HepG2 (cell line): ENCODE results near the gene S100A11. TPM values are rescaled to one million over a fixed set of nuclear protein-coding genes. Genes with fewer than 3 reads are reported as not detected.

Experiments
- HES4 ChIP-seq: sonication (generic); formaldehyde crosslinking; IDR thresholded peaks from 2 replicates; pipeline ENCODE4 v1.9.0; 2021; ENCODE audit warnings: mild to moderate bottlenecking, missing genetic modification reagents, borderline replicate concordance
- ISL2 ChIP-seq: sonication (generic); formaldehyde crosslinking; IDR thresholded peaks from 2 replicates; pipeline ENCODE4 v1.5.0; 2020; ENCODE audit warnings: missing genetic modification reagents
- KAT2B ChIP-seq: fragments of 150-350 bp; IDR thresholded peaks from 2 replicates; pipeline ENCODE4 v1.6.1; 2014; ENCODE audit warnings: low read depth, low read length, borderline replicate concordance
- MAFG ChIP-seq: sonication (generic); formaldehyde crosslinking; IDR thresholded peaks from 2 replicates; pipeline ENCODE4 v1.5.1; 2020; ENCODE audit warnings: mild to moderate bottlenecking, missing genetic modification reagents
- NFE2L2 ChIP-seq: fragments of 150-350 bp; IDR thresholded peaks from 2 replicates; pipeline ENCODE4 v1.6.1; 2014; ENCODE audit warnings: low read length
- ONECUT2 ChIP-seq: sonication (generic); formaldehyde crosslinking; IDR thresholded peaks from 2 replicates; pipeline ENCODE4 v1.4.0; 2020; ENCODE audit warnings: missing genetic modification reagents
- RELA ChIP-seq: sonication (generic); formaldehyde crosslinking; IDR thresholded peaks from 2 replicates; pipeline ENCODE4 v1.4.0; 2020; ENCODE audit warnings: missing genetic modification reagents
- SKI ChIP-seq: fragments of 450-650 bp; IDR thresholded peaks from one replicate; pipeline ENCODE4 v1.6.1; 2018; ENCODE audit warnings: mild to moderate bottlenecking; ENCODE audit not compliant: partially characterized antibody
- SMAD1 ChIP-seq: sonication (generic); formaldehyde crosslinking; IDR thresholded peaks from 2 replicates; pipeline ENCODE4 v1.4.0; 2020; ENCODE audit warnings: missing genetic modification reagents, low read depth, mild to moderate bottlenecking, borderline replicate concordance
- SMARCE1 ChIP-seq: fragments of 450-650 bp; IDR thresholded peaks from 2 replicates; pipeline ENCODE4 v1.6.1; 2017; ENCODE audit warnings: borderline replicate concordance
- SMC3 ChIP-seq: IDR thresholded peaks from 2 replicates; pipeline ENCODE4 v1.6.1; 2011; ENCODE audit warnings: low read length, improper control_type of control experiment
- SNRNP70 ChIP-seq: fragments of 200-400 bp; formaldehyde crosslinking; IDR thresholded peaks from 2 replicates; pipeline ENCODE4 v1.6.1; 2017; ENCODE audit warnings: mild to moderate bottlenecking, low read depth, low read length, moderate library complexity
- U2AF1 ChIP-seq: fragments of 200-400 bp; formaldehyde crosslinking; optimal IDR thresholded peaks from 2 replicates; pipeline ENCODE3; 2017; ENCODE audit warnings: mild to moderate bottlenecking, low read depth, low read length
- ZNF121 ChIP-seq: sonication (generic); formaldehyde crosslinking; IDR thresholded peaks from 2 replicates; pipeline ENCODE4 v1.5.0; 2020; ENCODE audit warnings: mild to moderate bottlenecking, missing genetic modification reagents
- ZNF136 ChIP-seq: sonication (generic); formaldehyde crosslinking; IDR thresholded peaks from 2 replicates; pipeline ENCODE4 v1.8.1; 2022; ENCODE audit warnings: low read depth, mild to moderate bottlenecking, moderate library complexity, missing genetic modification reagents
- ZNF225 ChIP-seq: sonication (generic); formaldehyde crosslinking; IDR thresholded peaks from 2 replicates; pipeline ENCODE4 v1.4.0; 2020; ENCODE audit warnings: mild to moderate bottlenecking, missing genetic modification reagents
- ZNF251 ChIP-seq: sonication (generic); formaldehyde crosslinking; IDR thresholded peaks from 2 replicates; pipeline ENCODE4 v1.9.0; 2021; ENCODE audit warnings: mild to moderate bottlenecking, missing genetic modification reagents
- ZNF253 ChIP-seq: sonication (generic); formaldehyde crosslinking; IDR thresholded peaks from 2 replicates; pipeline ENCODE4 v1.8.0; 2022; ENCODE audit warnings: mild to moderate bottlenecking, missing genetic modification reagents, borderline replicate concordance
- ZNF543 ChIP-seq: sonication (generic); formaldehyde crosslinking; IDR thresholded peaks from 2 replicates; pipeline ENCODE4 v1.4.0; 2020; ENCODE audit warnings: mild to moderate bottlenecking, missing genetic modification reagents
- ZNF619 ChIP-seq: sonication (generic); formaldehyde crosslinking; IDR thresholded peaks from 2 replicates; pipeline ENCODE4 v1.4.0; 2020; ENCODE audit warnings: mild to moderate bottlenecking, missing genetic modification reagents
- polyA plus RNA-seq, 8 experiments: library from polyadenylated mRNA; depleted of rRNA in 3 of 8; stranded (reverse) in 7 of 8; unstranded in 1 of 8; fragments of >200 nt; fragmentation: Illumina TruSeq in 4 of 8; extraction: Trizol in 4 of 8; gene quantifications; 2 replicates each; pipeline versions ENCODE4 v1.2.1 to v1.2.3, GENCODE V29; 2011 to 2016; ENCODE audit warnings: low read depth in 4 of 8, missing spikeins in 1 of 8, mixed read lengths in 1 of 8; ENCODE audit not compliant: insufficient read depth in 1 of 8
- total RNA-seq, 5 experiments: library from RNA; depleted of rRNA; stranded (reverse); fragments of >200 nt; fragmentation: Illumina TruSeq; extraction: Trizol; gene quantifications; 2 replicates each; pipeline ENCODE4 v1.2.3, GENCODE V29; 2016; ENCODE audit warnings: low read depth in 1 of 5
- TF ChIP-seq, protein P1 (sequence below), 2 experiments: IDR thresholded peaks; 2 replicates each; pipeline ENCODE4 v1.6.1; 2011 to 2012; ENCODE audit warnings: low read length in 2 of 2, borderline replicate concordance in 1 of 2, low read depth in 1 of 2, mild to moderate bottlenecking in 1 of 2, moderate library complexity in 1 of 2
- TF ChIP-seq, protein P2 (sequence below): sonication (generic); formaldehyde crosslinking; IDR thresholded peaks from 2 replicates; pipeline ENCODE4 v1.5.0; 2020; ENCODE audit warnings: mild to moderate bottlenecking, missing genetic modification reagents, borderline replicate concordance
- TF ChIP-seq, protein P3 (sequence below): sonication (generic); formaldehyde crosslinking; conservative IDR thresholded peaks from 2 replicates; pipeline ENCODE4 v1.8.1; 2023; ENCODE audit warnings: missing genetic modification reagents
- TF ChIP-seq, protein P4 (sequence below): sonication (generic); formaldehyde crosslinking; IDR thresholded peaks from 2 replicates; pipeline ENCODE4 v1.5.0; 2020; ENCODE audit warnings: mild to moderate bottlenecking, low read depth, missing genetic modification reagents, borderline replicate concordance

S100A11 gene
- total and polyA plus RNA-seq, 2 of the 13 experiments (the other 11 are each of a cell fraction or from before 2014, with no cell fraction given) = 6.6 to 34.4 TPM

GRCh38 chr1:151993084-151993733, 43.6 kb downstream of the S100A11 start (continued):
- TF ChIP-seq, protein P1, sequence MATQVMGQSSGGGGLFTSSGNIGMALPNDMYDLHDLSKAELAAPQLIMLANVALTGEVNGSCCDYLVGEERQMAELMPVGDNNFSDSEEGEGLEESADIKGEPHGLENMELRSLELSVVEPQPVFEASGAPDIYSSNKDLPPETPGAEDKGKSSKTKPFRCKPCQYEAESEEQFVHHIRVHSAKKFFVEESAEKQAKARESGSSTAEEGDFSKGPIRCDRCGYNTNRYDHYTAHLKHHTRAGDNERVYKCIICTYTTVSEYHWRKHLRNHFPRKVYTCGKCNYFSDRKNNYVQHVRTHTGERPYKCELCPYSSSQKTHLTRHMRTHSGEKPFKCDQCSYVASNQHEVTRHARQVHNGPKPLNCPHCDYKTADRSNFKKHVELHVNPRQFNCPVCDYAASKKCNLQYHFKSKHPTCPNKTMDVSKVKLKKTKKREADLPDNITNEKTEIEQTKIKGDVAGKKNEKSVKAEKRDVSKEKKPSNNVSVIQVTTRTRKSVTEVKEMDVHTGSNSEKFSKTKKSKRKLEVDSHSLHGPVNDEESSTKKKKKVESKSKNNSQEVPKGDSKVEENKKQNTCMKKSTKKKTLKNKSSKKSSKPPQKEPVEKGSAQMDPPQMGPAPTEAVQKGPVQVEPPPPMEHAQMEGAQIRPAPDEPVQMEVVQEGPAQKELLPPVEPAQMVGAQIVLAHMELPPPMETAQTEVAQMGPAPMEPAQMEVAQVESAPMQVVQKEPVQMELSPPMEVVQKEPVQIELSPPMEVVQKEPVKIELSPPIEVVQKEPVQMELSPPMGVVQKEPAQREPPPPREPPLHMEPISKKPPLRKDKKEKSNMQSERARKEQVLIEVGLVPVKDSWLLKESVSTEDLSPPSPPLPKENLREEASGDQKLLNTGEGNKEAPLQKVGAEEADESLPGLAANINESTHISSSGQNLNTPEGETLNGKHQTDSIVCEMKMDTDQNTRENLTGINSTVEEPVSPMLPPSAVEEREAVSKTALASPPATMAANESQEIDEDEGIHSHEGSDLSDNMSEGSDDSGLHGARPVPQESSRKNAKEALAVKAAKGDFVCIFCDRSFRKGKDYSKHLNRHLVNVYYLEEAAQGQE (IDR thresholded peaks at IDR 0.05; ENCODE audit: borderline replicate concordance in 1 of 2, low read depth in 1 of 2, low read length in 2 of 2) = no peak
- TF ChIP-seq, protein P2, sequence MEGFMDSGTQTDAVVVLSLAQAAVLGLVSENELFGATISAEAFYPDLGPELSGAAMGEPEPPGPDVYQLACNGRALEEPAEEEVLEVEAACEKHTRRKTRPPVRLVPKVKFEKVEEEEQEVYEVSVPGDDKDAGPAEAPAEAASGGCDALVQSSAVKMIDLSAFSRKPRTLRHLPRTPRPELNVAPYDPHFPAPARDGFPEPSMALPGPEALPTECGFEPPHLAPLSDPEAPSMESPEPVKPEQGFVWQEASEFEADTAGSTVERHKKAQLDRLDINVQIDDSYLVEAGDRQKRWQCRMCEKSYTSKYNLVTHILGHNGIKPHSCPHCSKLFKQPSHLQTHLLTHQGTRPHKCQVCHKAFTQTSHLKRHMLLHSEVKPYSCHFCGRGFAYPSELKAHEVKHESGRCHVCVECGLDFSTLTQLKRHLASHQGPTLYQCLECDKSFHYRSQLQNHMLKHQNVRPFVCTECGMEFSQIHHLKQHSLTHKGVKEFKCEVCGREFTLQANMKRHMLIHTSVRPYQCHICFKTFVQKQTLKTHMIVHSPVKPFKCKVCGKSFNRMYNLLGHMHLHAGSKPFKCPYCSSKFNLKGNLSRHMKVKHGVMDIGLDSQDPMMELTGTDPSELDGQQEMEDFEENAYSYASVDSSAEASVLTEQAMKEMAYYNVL (CRISPR knock-in tag) = no peak
- TF ChIP-seq ZNF251 = no peak
- TF ChIP-seq SMC3 = no peak
- no peak for TF ChIP-seq ZNF619 (CRISPR knock-in tag)
- TF ChIP-seq ZNF253 (CRISPR knock-in tag) = no peak
- TF ChIP-seq ONECUT2 (CRISPR knock-in tag) = no peak
- no peak for TF ChIP-seq ISL2 (CRISPR knock-in tag)
- TF ChIP-seq, protein P3, sequence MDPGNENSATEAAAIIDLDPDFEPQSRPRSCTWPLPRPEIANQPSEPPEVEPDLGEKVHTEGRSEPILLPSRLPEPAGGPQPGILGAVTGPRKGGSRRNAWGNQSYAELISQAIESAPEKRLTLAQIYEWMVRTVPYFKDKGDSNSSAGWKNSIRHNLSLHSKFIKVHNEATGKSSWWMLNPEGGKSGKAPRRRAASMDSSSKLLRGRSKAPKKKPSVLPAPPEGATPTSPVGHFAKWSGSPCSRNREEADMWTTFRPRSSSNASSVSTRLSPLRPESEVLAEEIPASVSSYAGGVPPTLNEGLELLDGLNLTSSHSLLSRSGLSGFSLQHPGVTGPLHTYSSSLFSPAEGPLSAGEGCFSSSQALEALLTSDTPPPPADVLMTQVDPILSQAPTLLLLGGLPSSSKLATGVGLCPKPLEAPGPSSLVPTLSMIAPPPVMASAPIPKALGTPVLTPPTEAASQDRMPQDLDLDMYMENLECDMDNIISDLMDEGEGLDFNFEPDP (CRISPR knock-in tag) = 0 out of 2 replicates have a peak, but pooled peaks have one; percentile 39
- no peak for TF ChIP-seq U2AF1
- TF ChIP-seq ZNF543 (CRISPR knock-in tag) = no peak
- TF ChIP-seq ZNF225 (CRISPR knock-in tag) = no peak
- TF ChIP-seq NFE2L2 = no peak
- TF ChIP-seq SMARCE1 = no peak
- peak; percentile 33; the same call in 1 of the 2 replicates for TF ChIP-seq ZNF121 (CRISPR knock-in tag)
- no peak for TF ChIP-seq HES4 (CRISPR knock-in tag)
- TF ChIP-seq SKI = no peak
- TF ChIP-seq, protein P4, sequence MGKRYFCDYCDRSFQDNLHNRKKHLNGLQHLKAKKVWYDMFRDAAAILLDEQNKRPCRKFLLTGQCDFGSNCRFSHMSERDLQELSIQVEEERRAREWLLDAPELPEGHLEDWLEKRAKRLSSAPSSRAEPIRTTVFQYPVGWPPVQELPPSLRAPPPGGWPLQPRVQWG = no peak
- no peak for TF ChIP-seq RELA (CRISPR knock-in tag)
- TF ChIP-seq ZNF136 (CRISPR knock-in tag) = no peak
- no peak for TF ChIP-seq SNRNP70
- no peak for TF ChIP-seq MAFG (CRISPR knock-in tag)
- no peak for TF ChIP-seq KAT2B
- TF ChIP-seq SMAD1 (CRISPR knock-in tag) = no peak
